ENCODE results near the gene RPS25.
"Not testable (repeated sequence)": the region's sequence is repeated elsewhere in the genome, so short reads cannot be mapped to it uniquely, and the experiment has no call there.

Gene RPS25

DNA sequence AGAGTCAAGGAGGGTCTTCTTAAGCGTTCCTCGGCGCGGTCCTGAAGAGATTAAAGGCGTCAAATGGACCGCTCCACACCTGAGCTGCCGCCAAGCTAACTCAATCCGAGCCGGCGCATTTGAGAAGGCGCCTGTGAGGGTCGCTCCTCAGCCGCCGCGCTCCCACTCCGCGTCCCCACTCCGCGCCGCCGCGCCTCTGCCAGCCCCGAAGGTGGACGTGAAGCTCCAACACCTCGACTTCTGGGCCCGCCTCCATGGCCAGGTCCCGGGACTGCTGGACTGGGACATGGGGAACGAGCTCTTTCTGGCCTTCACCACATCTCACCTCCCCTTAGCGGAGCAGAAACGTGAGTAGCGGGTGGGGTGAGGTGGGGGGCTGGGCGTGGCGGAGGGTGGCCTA, 46.5 kb downstream of the RPS25 start, which contains the start of gene FOXR1:
FOXR1 (plus strand) TSS at position 116 of the 400 bp plus-strand sequence; CDS start at position 287, 171 bp downstream.
- no peak for DNase-seq (ENCODE audit: low read depth in 3 of 3)

DNA sequence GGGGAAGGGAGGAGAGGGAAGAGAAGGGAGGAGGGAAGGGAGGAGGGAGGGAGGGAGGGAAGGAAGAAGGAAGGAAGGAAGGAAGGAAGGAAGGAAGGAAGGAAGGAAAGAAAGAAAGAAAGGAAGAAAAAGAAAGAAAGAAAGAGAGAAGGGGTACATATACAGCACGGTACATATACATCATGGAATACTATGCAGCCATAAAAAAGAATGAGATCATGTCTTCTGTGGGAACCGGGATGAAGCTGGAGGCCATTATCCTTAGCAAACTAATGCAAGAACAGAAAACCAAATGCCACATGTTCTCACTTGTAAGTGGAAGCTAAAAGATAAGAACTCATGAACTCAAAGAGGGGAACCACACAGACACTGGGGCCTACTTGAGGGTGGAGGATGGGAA, 48.6 kb downstream of the RPS25 start:
- DNase-seq (ENCODE audit: low read depth in 3 of 3): not testable (repeated sequence)

All from stimulated activated CD4-positive, alpha-beta T cell treated with anti-CD3 and anti-CD28 coated beads, TNF-alpha, amount 100 ng/mL, for 24 hours (primary cell).